HepG2 (cell line): Measurements from ENCODE around the gene TMEM63B. TPM values are rescaled to one million over a fixed set of nuclear protein-coding genes. Genes with fewer than 3 reads are reported as not detected.
A peak's percentile ranks its signal among the peaks of the same experiment; 100 is the strongest.

Experiments
- AHR ChIP-seq: IDR thresholded peaks from 2 replicates; pipeline ENCODE4 v1.6.1; 2018; ENCODE audit warnings: missing genetic modification reagents, missing compliant biosample characterization
- ATF5 ChIP-seq: sonication (generic); formaldehyde crosslinking; IDR thresholded peaks from 2 replicates; pipeline ENCODE4 v1.4.0; 2020; ENCODE audit warnings: mild to moderate bottlenecking, low read depth, missing genetic modification reagents
- ETV5 ChIP-seq: IDR thresholded peaks from 2 replicates; pipeline ENCODE4 v1.6.1; 2018; ENCODE audit warnings: missing biosample characterization, missing genetic modification reagents, inconsistent platforms, borderline replicate concordance
- GLI4 ChIP-seq: sonication (generic); formaldehyde crosslinking; IDR thresholded peaks from 2 replicates; pipeline ENCODE4 v1.5.1; 2020; ENCODE audit warnings: missing genetic modification reagents, mild to moderate bottlenecking, moderate library complexity, borderline replicate concordance
- KDM5B ChIP-seq: sonication (generic); formaldehyde crosslinking; IDR thresholded peaks from 2 replicates; pipeline ENCODE4 v1.4.0; 2020; ENCODE audit warnings: missing genetic modification reagents, mild to moderate bottlenecking, borderline replicate concordance
- SAP130 ChIP-seq: IDR thresholded peaks from 2 replicates; pipeline ENCODE4 v1.6.1; 2016; ENCODE audit warnings: low read depth
- THRA ChIP-seq: sonication (generic); formaldehyde crosslinking; IDR thresholded peaks from 2 replicates; pipeline ENCODE4 v1.4.0; 2020; ENCODE audit warnings: missing genetic modification reagents, borderline replicate concordance
- TRIM22 ChIP-seq: fragments of 450-650 bp; IDR thresholded peaks from 2 replicates; pipeline ENCODE4 v1.6.1; 2017
- ZFX ChIP-seq: sonication (generic); formaldehyde crosslinking; IDR thresholded peaks from 2 replicates; pipeline ENCODE4 v1.4.0; 2020; ENCODE audit warnings: mild to moderate bottlenecking, low read depth, missing genetic modification reagents, moderate library complexity
- ZNF143 ChIP-seq: sonication (generic); formaldehyde crosslinking; IDR thresholded peaks from 2 replicates; pipeline ENCODE4 v1.4.0; 2020; ENCODE audit warnings: missing genetic modification reagents
- ZNF260 ChIP-seq: sonication (generic); formaldehyde crosslinking; IDR thresholded peaks from 2 replicates; pipeline ENCODE4 v1.4.0; 2020; ENCODE audit warnings: missing genetic modification reagents, low read depth, mild to moderate bottlenecking, borderline replicate concordance
- ZNF556 ChIP-seq: sonication (generic); formaldehyde crosslinking; IDR thresholded peaks from 2 replicates; pipeline ENCODE4 v1.4.0; 2020; ENCODE audit warnings: mild to moderate bottlenecking, missing genetic modification reagents, borderline replicate concordance
- ZNF720 ChIP-seq: sonication (generic); formaldehyde crosslinking; IDR thresholded peaks from 2 replicates; pipeline ENCODE4 v1.4.0; 2020; ENCODE audit warnings: missing genetic modification reagents
- ZNF788 ChIP-seq: sonication (generic); formaldehyde crosslinking; IDR thresholded peaks from 2 replicates; pipeline ENCODE4 v1.5.0; 2020; ENCODE audit warnings: mild to moderate bottlenecking, missing genetic modification reagents, borderline replicate concordance
- polyA plus RNA-seq, 8 experiments: library from polyadenylated mRNA; depleted of rRNA in 3 of 8; stranded (reverse) in 7 of 8; unstranded in 1 of 8; fragments of >200 nt; fragmentation: Illumina TruSeq in 4 of 8; extraction: Trizol in 4 of 8; gene quantifications; 2 replicates each; pipeline versions ENCODE4 v1.2.1 to v1.2.3, GENCODE V29; 2011 to 2016; ENCODE audit warnings: low read depth in 4 of 8, missing spikeins in 1 of 8, mixed read lengths in 1 of 8; ENCODE audit not compliant: insufficient read depth in 1 of 8
- total RNA-seq, 5 experiments: library from RNA; depleted of rRNA; stranded (reverse); fragments of >200 nt; fragmentation: Illumina TruSeq; extraction: Trizol; gene quantifications; 2 replicates each; pipeline ENCODE4 v1.2.3, GENCODE V29; 2016; ENCODE audit warnings: low read depth in 1 of 5
- TF ChIP-seq, protein P1 (sequence below), 2 experiments: IDR thresholded peaks; 2 replicates each; pipeline ENCODE4 v1.6.1; 2011 to 2012; ENCODE audit warnings: low read length in 2 of 2, borderline replicate concordance in 1 of 2, low read depth in 1 of 2, mild to moderate bottlenecking in 1 of 2, moderate library complexity in 1 of 2
- TF ChIP-seq, protein P2 (sequence below): sonication (generic); formaldehyde crosslinking; IDR thresholded peaks from 2 replicates; pipeline ENCODE4 v1.5.1; 2020; ENCODE audit warnings: mild to moderate bottlenecking, moderate library complexity, missing genetic modification reagents

TMEM63B gene
- total and polyA plus RNA-seq, 2 of the 13 experiments (the other 11 are each of a cell fraction or from before 2014, with no cell fraction given): 27.4 to 75.8 TPM

- TF ChIP-seq, protein P1, sequence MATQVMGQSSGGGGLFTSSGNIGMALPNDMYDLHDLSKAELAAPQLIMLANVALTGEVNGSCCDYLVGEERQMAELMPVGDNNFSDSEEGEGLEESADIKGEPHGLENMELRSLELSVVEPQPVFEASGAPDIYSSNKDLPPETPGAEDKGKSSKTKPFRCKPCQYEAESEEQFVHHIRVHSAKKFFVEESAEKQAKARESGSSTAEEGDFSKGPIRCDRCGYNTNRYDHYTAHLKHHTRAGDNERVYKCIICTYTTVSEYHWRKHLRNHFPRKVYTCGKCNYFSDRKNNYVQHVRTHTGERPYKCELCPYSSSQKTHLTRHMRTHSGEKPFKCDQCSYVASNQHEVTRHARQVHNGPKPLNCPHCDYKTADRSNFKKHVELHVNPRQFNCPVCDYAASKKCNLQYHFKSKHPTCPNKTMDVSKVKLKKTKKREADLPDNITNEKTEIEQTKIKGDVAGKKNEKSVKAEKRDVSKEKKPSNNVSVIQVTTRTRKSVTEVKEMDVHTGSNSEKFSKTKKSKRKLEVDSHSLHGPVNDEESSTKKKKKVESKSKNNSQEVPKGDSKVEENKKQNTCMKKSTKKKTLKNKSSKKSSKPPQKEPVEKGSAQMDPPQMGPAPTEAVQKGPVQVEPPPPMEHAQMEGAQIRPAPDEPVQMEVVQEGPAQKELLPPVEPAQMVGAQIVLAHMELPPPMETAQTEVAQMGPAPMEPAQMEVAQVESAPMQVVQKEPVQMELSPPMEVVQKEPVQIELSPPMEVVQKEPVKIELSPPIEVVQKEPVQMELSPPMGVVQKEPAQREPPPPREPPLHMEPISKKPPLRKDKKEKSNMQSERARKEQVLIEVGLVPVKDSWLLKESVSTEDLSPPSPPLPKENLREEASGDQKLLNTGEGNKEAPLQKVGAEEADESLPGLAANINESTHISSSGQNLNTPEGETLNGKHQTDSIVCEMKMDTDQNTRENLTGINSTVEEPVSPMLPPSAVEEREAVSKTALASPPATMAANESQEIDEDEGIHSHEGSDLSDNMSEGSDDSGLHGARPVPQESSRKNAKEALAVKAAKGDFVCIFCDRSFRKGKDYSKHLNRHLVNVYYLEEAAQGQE (IDR thresholded peaks at IDR 0.05; ENCODE audit: borderline replicate concordance in 1 of 2, low read depth in 1 of 2, low read length in 2 of 2): no peak
- TF ChIP-seq SAP130 (CRISPR knock-in tag): peak; percentile 59; the same call in 1 of the 2 replicates
- peak; percentile 25; the same call in 1 of the 2 replicates for TF ChIP-seq ETV5
- TF ChIP-seq TRIM22: no peak
- TF ChIP-seq THRA: 0 out of 2 replicates have a peak, but pooled peaks have one; percentile 52
- TF ChIP-seq, protein P2, sequence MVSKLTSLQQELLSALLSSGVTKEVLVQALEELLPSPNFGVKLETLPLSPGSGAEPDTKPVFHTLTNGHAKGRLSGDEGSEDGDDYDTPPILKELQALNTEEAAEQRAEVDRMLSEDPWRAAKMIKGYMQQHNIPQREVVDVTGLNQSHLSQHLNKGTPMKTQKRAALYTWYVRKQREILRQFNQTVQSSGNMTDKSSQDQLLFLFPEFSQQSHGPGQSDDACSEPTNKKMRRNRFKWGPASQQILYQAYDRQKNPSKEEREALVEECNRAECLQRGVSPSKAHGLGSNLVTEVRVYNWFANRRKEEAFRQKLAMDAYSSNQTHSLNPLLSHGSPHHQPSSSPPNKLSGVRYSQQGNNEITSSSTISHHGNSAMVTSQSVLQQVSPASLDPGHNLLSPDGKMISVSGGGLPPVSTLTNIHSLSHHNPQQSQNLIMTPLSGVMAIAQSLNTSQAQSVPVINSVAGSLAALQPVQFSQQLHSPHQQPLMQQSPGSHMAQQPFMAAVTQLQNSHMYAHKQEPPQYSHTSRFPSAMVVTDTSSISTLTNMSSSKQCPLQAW (CRISPR knock-in tag): peak; percentile 15; the same call in 1 of the 2 replicates
- TF ChIP-seq AHR (CRISPR knock-in tag): peak; percentile 62; the same call in 1 of the 2 replicates
- no peak for TF ChIP-seq ZNF260 (CRISPR knock-in tag)
- TF ChIP-seq ZNF556 (CRISPR knock-in tag): no peak
- TF ChIP-seq ZNF720 (CRISPR knock-in tag): 0 out of 2 replicates have a peak, but pooled peaks have one; percentile 35
- peak; percentile 70; the same call in 1 of the 2 replicates for TF ChIP-seq KDM5B (CRISPR knock-in tag)
- TF ChIP-seq ZNF143 (CRISPR knock-in tag): no peak; the same call in 1 of the 2 replicates
- no peak for TF ChIP-seq GLI4 (CRISPR knock-in tag)
- no peak for TF ChIP-seq ATF5 (CRISPR knock-in tag)
- TF ChIP-seq ZNF788 (CRISPR knock-in tag): peak; percentile 68
- peak; percentile 60; the same call in 1 of the 2 replicates for TF ChIP-seq ZFX (CRISPR knock-in tag)
Observed at GRCh38 chr6:44096612-44097011, 30.7 kb upstream of the TMEM63B start (continued).
